ENCODE results near the gene A2M. TPM values are rescaled to one million over a fixed set of nuclear protein-coding genes. Genes with fewer than 3 reads are reported as not detected.

A2M gene
- total and polyA plus RNA-seq, 2 of the 13 experiments (the other 11 are each of a cell fraction or from before 2014, with no cell fraction given), result 2,807 to 6,551 TPM

DNA sequence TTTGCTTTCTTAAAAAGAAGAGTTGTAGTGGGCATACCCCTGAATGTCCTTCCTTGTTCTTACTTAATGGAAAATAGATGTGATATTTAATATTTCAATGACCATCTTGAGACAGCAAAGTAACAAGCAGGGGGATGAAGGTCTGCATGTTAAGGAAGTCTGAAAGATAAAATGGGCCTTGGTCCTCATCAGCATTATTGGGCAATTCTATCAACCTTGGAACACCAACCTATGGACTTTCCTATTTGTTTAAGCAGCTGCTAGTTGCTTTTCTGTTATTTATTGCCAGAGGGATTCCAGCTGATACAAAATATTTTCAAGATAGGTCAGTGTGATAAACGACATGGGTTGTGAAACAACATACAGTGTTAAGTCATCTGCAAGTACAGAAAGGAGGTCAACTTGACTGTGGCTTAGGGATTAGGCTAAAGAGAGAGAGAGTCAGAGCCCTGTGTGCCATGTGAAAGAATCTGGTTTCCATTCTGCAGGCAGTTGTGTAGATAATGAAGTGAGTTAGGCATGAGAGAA lies 16.4 kb upstream of the A2M start (continued):
- TF ChIP-seq FOXA1 (IDR thresholded peaks at IDR 0.05) (peak; percentile 90), FOXA1 (CRISPR knock-in tag; IDR thresholded peaks at IDR 0.05) (peak; percentile 95), ZBTB46 (CRISPR knock-in tag; IDR thresholded peaks at IDR 0.05; ENCODE audit: borderline replicate concordance) (no peak), ZMYM2 (CRISPR knock-in tag; IDR thresholded peaks at IDR 0.05) (peak; percentile 62), ZMYM4 (CRISPR knock-in tag; IDR thresholded peaks at IDR 0.05) (peak; percentile 85), SP1 (IDR thresholded peaks at IDR 0.05) (no peak), SP1 (CRISPR knock-in tag; IDR thresholded peaks at IDR 0.05) (no peak), SOX13 (IDR thresholded peaks at IDR 0.05) (peak; percentile 89), SOX13 (CRISPR knock-in tag; conservative IDR thresholded peaks at IDR 0.05 in 1 of 2, IDR thresholded peaks at IDR 0.05 in 1 of 2) (peak in 1 of 2 experiments; percentile 97; a peak in 2 of 4 replicates), ZBTB21 (CRISPR knock-in tag; IDR thresholded peaks at IDR 0.05) (peak; percentile 72), ZKSCAN5 (CRISPR knock-in tag; IDR thresholded peaks at IDR 0.05) (no peak), DBP (CRISPR knock-in tag; IDR thresholded peaks at IDR 0.05; ENCODE audit: not compliant biosample characterization) (no peak), NFIC (IDR thresholded peaks at IDR 0.05; ENCODE audit: low read length) (peak; percentile 99), SETDB1 (CRISPR knock-in tag; IDR thresholded peaks at IDR 0.05; ENCODE audit: borderline replicate concordance) (no peak), ZNF670 (CRISPR knock-in tag; IDR thresholded peaks at IDR 0.05; ENCODE audit: borderline replicate concordance) (no peak), BRCA1 (CRISPR knock-in tag; IDR thresholded peaks at IDR 0.05) (no peak), HDAC2 (CRISPR knock-in tag; IDR thresholded peaks at IDR 0.05) (peak; percentile 99), ZBTB42 (CRISPR knock-in tag; IDR thresholded peaks at IDR 0.05) (no peak), ZNF75D (CRISPR knock-in tag; IDR thresholded peaks at IDR 0.05; ENCODE audit: borderline replicate concordance) (no peak), SKIL (CRISPR knock-in tag; IDR thresholded peaks at IDR 0.05; ENCODE audit: borderline replicate concordance) (peak; percentile 97), SMAD3 (CRISPR knock-in tag; IDR thresholded peaks at IDR 0.05) (peak; percentile 98)
- TF ChIP-seq, protein P1, sequence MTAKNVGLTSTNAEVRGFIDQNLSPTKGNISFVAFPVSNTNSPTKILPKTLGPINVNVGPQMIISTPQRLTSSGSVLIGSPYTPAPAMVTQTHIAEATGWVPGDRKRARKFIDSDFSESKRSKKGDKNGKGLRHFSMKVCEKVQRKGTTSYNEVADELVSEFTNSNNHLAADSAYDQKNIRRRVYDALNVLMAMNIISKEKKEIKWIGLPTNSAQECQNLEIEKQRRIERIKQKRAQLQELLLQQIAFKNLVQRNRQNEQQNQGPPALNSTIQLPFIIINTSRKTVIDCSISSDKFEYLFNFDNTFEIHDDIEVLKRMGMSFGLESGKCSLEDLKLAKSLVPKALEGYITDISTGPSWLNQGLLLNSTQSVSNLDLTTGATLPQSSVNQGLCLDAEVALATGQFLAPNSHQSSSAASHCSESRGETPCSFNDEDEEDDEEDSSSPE (CRISPR knock-in tag; IDR thresholded peaks at IDR 0.05), result peak; percentile 41; the same call in 1 of the 2 replicates
- TF ChIP-seq, protein P2, sequence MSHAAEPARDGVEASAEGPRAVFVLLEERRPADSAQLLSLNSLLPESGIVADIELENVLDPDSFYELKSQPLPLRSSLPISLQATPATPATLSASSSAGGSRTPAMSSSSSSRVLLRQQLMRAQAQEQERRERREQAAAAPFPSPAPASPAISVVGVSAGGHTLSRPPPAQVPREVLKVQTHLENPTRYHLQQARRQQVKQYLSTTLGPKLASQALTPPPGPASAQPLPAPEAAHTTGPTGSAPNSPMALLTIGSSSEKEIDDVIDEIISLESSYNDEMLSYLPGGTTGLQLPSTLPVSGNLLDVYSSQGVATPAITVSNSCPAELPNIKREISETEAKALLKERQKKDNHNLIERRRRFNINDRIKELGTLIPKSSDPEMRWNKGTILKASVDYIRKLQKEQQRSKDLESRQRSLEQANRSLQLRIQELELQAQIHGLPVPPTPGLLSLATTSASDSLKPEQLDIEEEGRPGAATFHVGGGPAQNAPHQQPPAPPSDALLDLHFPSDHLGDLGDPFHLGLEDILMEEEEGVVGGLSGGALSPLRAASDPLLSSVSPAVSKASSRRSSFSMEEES (CRISPR knock-in tag; IDR thresholded peaks at IDR 0.05), result peak; percentile 89

All from HepG2 (cell line).